Sigmoid colon (tissue), 7 donors: ENCODE measurements around the gene ALOX12B. TPM values are rescaled to one million over a fixed set of nuclear protein-coding genes. Genes with fewer than 3 reads are reported as not detected.
"Not testable (repeated sequence)": the region's sequence is repeated elsewhere in the genome, so short reads cannot be mapped to it uniquely, and the experiment has no call there.

Experiments used
- DNase-seq: peaks from one replicate; pipeline ENCODE4 v3.0.0-alpha.2; 2019
- H3K27ac ChIP-seq, 4 donors: fragments of 200-600 bp; sonication (generic); one replicate each; pipeline ENCODE4 v1.5.1; 2016 to 2019; ENCODE audit warnings: mild to moderate bottlenecking in 1 of 4
- H3K27me3 ChIP-seq, 3 donors: fragments of 200-600 bp; sonication (generic); one replicate each; pipeline ENCODE4 v1.5.1; 2019; ENCODE audit warnings: mild to moderate bottlenecking in 1 of 3
- H3K36me3 ChIP-seq, 4 donors: fragments of 200-600 bp; sonication (generic); one replicate each; pipeline ENCODE4 v1.5.1; 2016 to 2019
- H3K4me1 ChIP-seq, 4 donors: fragments of 200-600 bp; sonication (generic); one replicate each; pipeline ENCODE4 v1.5.1; 2017 to 2019
- H3K4me3 ChIP-seq, 4 donors: fragments of 200-600 bp; sonication (generic); one replicate each; pipeline ENCODE4 v1.5.1; 2017 to 2019; ENCODE audit warnings: mild to moderate bottlenecking in 2 of 4, moderate library complexity in 1 of 4
- H3K9me3 ChIP-seq, 4 donors: fragments of 200-600 bp in 3 of 4; sonication (generic) in 3 of 4; one replicate each; pipeline versions ENCODE4 v1.5.1 to v1.6.1; 2013 to 2019
- CTCF ChIP-seq, 4 experiments: fragments of 450-650 bp in 3 of 4; fragments of 200-600 bp in 1 of 4; IDR thresholded peaks; one replicate each; pipeline ENCODE4 v1.5.1; 2016 to 2019; ENCODE audit warnings: antibody characterized with exemption in 4 of 4, mild to moderate bottlenecking in 3 of 4, moderate library complexity in 2 of 4
- EP300 ChIP-seq, 4 donors: sonication (generic); formaldehyde crosslinking; IDR thresholded peaks; one replicate each; pipeline ENCODE4 v1.6.1; 2017; ENCODE audit warnings: antibody characterized with exemption in 4 of 4
- POLR2A ChIP-seq, 2 donors: fragments of 450-650 bp; IDR thresholded peaks; one replicate each; pipeline ENCODE4 v1.6.1; 2016; ENCODE audit warnings: antibody characterized with exemption in 2 of 2, mild to moderate bottlenecking in 2 of 2, moderate library complexity in 2 of 2
- POLR2AphosphoS5 ChIP-seq, 4 donors: sonication (generic); formaldehyde crosslinking; IDR thresholded peaks; one replicate each; pipeline ENCODE4 v1.6.1; 2017; ENCODE audit warnings: antibody characterized with exemption in 4 of 4
- WGBS, 2 donors: extraction: QIAGEN DNeasy Blood & Tissue Kit; methylation state at CpG; one replicate each; pipeline ENCODE4 v1.1.7; 2013; 5-methylcytosine and 5-hydroxymethylcytosine counted together
- intact Hi-C: fragments of 100-400 bp; cut with DNase I; formaldehyde crosslinking; loops from one replicate; pipeline ENCODE4 v1.15.1; 2023
- polyA plus RNA-seq, 3 donors: library from polyadenylated mRNA; stranded (reverse); fragments of 200-250 nt; gene quantifications; one replicate each; pipeline ENCODE4 v1.2.3, GENCODE V29; 2013
- small RNA-seq, 3 donors: library from RNA; depleted of rRNA; stranded (forward); fragments of <200 nt; gene quantifications; one replicate each; pipeline ENCODE3, GENCODE V24; 2016
- total RNA-seq, 4 donors: library from RNA; depleted of rRNA; stranded (reverse); fragments of >200 nt; gene quantifications; one replicate each; pipeline ENCODE4 v1.1.0, GENCODE V29; 2016
- donor health status: healthy with polysubstance abuse.
- donor health status: Bipolar disorder and iron deficiency.
- donor health status: healthy.

Gene ALOX12B
- total and polyA plus RNA-seq, 7 donors, result 0.52 TPM; not detected in 6

- DNase-seq, result peak; percentile 12
- peaks cover 0 to 24% (median 0%) of the 10 kb centered on the region in 3 donors for H3K27me3 ChIP-seq
- TF ChIP-seq EP300 (IDR thresholded peaks at IDR 0.05) (no peak), POLR2A (IDR thresholded peaks at IDR 0.05) (no peak), CTCF (IDR thresholded peaks at IDR 0.05) (no peak), POLR2AphosphoS5 (IDR thresholded peaks at IDR 0.05) (no peak)
- no peaks in the 10 kb centered on the region for H3K9me3 ChIP-seq
- H3K4me1 ChIP-seq, result no peaks in the 10 kb centered on the region
- no peak overlapping the region for H3K4me3 ChIP-seq
- H3K27ac ChIP-seq, result no peak overlapping the region
- intact Hi-C loops, result no loop called here
- no peaks in the 10 kb centered on the region for H3K36me3 ChIP-seq
- WGBS, 2 donors, result 84 to 86% methylated on average over 6 of the region's 6 CpGs
Measured at GRCh38 chr17:8031261-8031661, 56.3 kb downstream of the ALOX12B start.

GRCh38 chr17:8029121-8029520 is 58.4 kb downstream of the ALOX12B start:
- Histone ChIP-seq H3K4me1 (no peaks in the 10 kb centered on the region), H3K27me3 (peaks cover 0 to 24% (median 0%) of the 10 kb centered on the region in 3 donors), H3K9me3 (no peaks in the 10 kb centered on the region), H3K27ac (no peak overlapping the region), H3K36me3 (no peaks in the 10 kb centered on the region), H3K4me3 (no peak overlapping the region)
- intact Hi-C loops, result no loop called here
- no peak for TF ChIP-seq CTCF (IDR thresholded peaks at IDR 0.05)
- no peak for TF ChIP-seq EP300 (IDR thresholded peaks at IDR 0.05)
- TF ChIP-seq POLR2A (IDR thresholded peaks at IDR 0.05), result no peak
- no peak for TF ChIP-seq POLR2AphosphoS5 (IDR thresholded peaks at IDR 0.05)
- WGBS, 2 donors, result 80 to 81% methylated on average over 5 of the region's 5 CpGs
- DNase-seq, result peak; percentile 10

GRCh38 chr17:8025176-8025911 is 62.2 kb downstream of the ALOX12B start:
- H3K4me3 ChIP-seq, result no peak overlapping the region
- WGBS, 2 donors, result 85 to 87% methylated on average over 9 of the region's 9 CpGs
- TF ChIP-seq POLR2A (IDR thresholded peaks at IDR 0.05) (no peak), EP300 (IDR thresholded peaks at IDR 0.05) (no peak), POLR2AphosphoS5 (IDR thresholded peaks at IDR 0.05) (no peak), CTCF (IDR thresholded peaks at IDR 0.05) (no peak)
- no peaks in the 10 kb centered on the region for H3K4me1 ChIP-seq
- H3K36me3 ChIP-seq, result no peaks in the 10 kb centered on the region
- intact Hi-C loops, result no loop called here
- H3K27ac ChIP-seq, result no peak overlapping the region
- no peaks in the 10 kb centered on the region for H3K9me3 ChIP-seq
- peaks cover 0 to 21% (median 0%) of the 10 kb centered on the region in 3 donors for H3K27me3 ChIP-seq
- peak; percentile 32 for DNase-seq

GRCh38 chr17:8024161-8024560 is 63.4 kb downstream of the ALOX12B start:
- peak; percentile 34 for DNase-seq
- H3K36me3 ChIP-seq, H3K27ac ChIP-seq, H3K4me3 ChIP-seq, H3K4me1 ChIP-seq, H3K9me3 ChIP-seq, intact Hi-C loops: not testable (repeated sequence)
- H3K27me3 ChIP-seq, result peaks cover 0 to 18% (median 0%) of the 10 kb centered on the region in 3 donors
- WGBS, 2 donors, result 87 to 93% methylated on average over 6 of the region's 6 CpGs

Small RNA genes lying within 50 kb of the gene (small RNA-seq; reads per million reads assigned to genes)
- 0 reads per million in 3 donors for gene MIR4314

Other genes with a start within 250 kb of the ALOX12B start
- gene TMEM88, start 232.7 kb downstream of the ALOX12B start, total RNA-seq, result 10 to 100 TPM in 3 of 4 donors, 1 to 10 TPM in 1; 6.8 to 19.9 (median 10.5) TPM
- 10 to 100 TPM in 1 of 3 donors, 1 to 10 TPM in 2; 2.4 to 11.4 (median 9.0) TPM for gene TMEM88, start 232.7 kb downstream of the ALOX12B start, polyA plus RNA-seq
- gene NAA38, start 230.2 kb downstream of the ALOX12B start, total RNA-seq, result 100 to 1,000 TPM in 3 of 4 donors, 10 to 100 TPM in 1; 92.4 to 206 (median 106) TPM
- gene NAA38, start 230.2 kb downstream of the ALOX12B start, polyA plus RNA-seq, result 100 to 1,000 TPM in 2 of 3 donors, 10 to 100 TPM in 1; 99.4 to 148 (median 138) TPM
- gene CYB5D1, start 229.7 kb downstream of the ALOX12B start, total RNA-seq, result 10 to 100 TPM in 2 of 4 donors, 1 to 10 TPM in 2; 7.1 to 14.4 (median 10.7) TPM
- gene CYB5D1, start 229.7 kb downstream of the ALOX12B start, polyA plus RNA-seq, result 1 to 10 TPM; 4.2 to 8.6 (median 4.6) TPM
- gene CHD3, start 198.9 kb downstream of the ALOX12B start, total RNA-seq, result 100 to 1,000 TPM in 3 of 4 donors, 10 to 100 TPM in 1; 97.2 to 147 (median 117) TPM
- 10 to 100 TPM; 33.8 to 88.9 (median 47.4) TPM for gene CHD3, start 198.9 kb downstream of the ALOX12B start, polyA plus RNA-seq
- gene RNF227, start 171.4 kb downstream of the ALOX12B start, total RNA-seq, result 1 to 10 TPM; 3.2 to 4.5 (median 4.2) TPM
- 1 to 10 TPM in 2 of 3 donors, under 1 TPM in 1; 0.69 to 3.6 (median 1.8) TPM for gene RNF227, start 171.4 kb downstream of the ALOX12B start, polyA plus RNA-seq
- gene KCNAB3, start 157.9 kb downstream of the ALOX12B start, total RNA-seq, result 1 to 10 TPM in 1 of 4 donors, under 1 TPM in 2, not detected in 1; 0.54 to 2.1 (median 0.66) TPM
- gene KCNAB3, start 157.9 kb downstream of the ALOX12B start, polyA plus RNA-seq, result 1 to 10 TPM in 1 of 3 donors, under 1 TPM in 2; 0.60 to 5.5 (median 0.69) TPM
- gene TRAPPC1, start 155.8 kb downstream of the ALOX12B start, total RNA-seq, result 10 to 100 TPM; 33.5 to 66.5 (median 45.7) TPM
- 100 to 1,000 TPM; 123 to 170 (median 123) TPM for gene TRAPPC1, start 155.8 kb downstream of the ALOX12B start, polyA plus RNA-seq
- gene CNTROB, start 155.5 kb downstream of the ALOX12B start, total RNA-seq, result 10 to 100 TPM; 11.8 to 40.4 (median 30.0) TPM
- gene CNTROB, start 155.5 kb downstream of the ALOX12B start, polyA plus RNA-seq, result 10 to 100 TPM; 16.6 to 33.3 (median 16.8) TPM
- not detected for gene GUCY2D, start 85.1 kb downstream of the ALOX12B start, total RNA-seq
- gene GUCY2D, start 85.1 kb downstream of the ALOX12B start, polyA plus RNA-seq, result under 1 TPM in 1 of 3 donors, not detected in 2; 0.04 TPM
- gene ALOX15B, start 48.7 kb downstream of the ALOX12B start, total RNA-seq, result 1 to 10 TPM; 2.8 to 5.3 (median 4.3) TPM
- gene ALOX15B, start 48.7 kb downstream of the ALOX12B start, polyA plus RNA-seq, result 1 to 10 TPM; 1.2 to 3.2 (median 1.8) TPM
- gene ALOXE3, start 30.8 kb upstream of the ALOX12B start, total RNA-seq, result not detected
- gene ALOXE3, start 30.8 kb upstream of the ALOX12B start, polyA plus RNA-seq, result under 1 TPM in 1 of 3 donors, not detected in 2; 0.17 TPM
- gene HES7, start 36.4 kb upstream of the ALOX12B start, total RNA-seq, result not detected
- gene HES7, start 36.4 kb upstream of the ALOX12B start, polyA plus RNA-seq, result under 1 TPM in 1 of 3 donors, not detected in 2; 0.16 TPM
- 100 to 1,000 TPM in 2 of 4 donors, 10 to 100 TPM in 2; 60.3 to 153 (median 84.5) TPM for gene PER1, start 64.7 kb upstream of the ALOX12B start, total RNA-seq
- gene PER1, start 64.7 kb upstream of the ALOX12B start, polyA plus RNA-seq, result 10 to 100 TPM; 30.5 to 67.7 (median 34.2) TPM
- 10 to 100 TPM; 20.4 to 29.6 (median 27.3) TPM for gene VAMP2, start 75.2 kb upstream of the ALOX12B start, total RNA-seq
- 10 to 100 TPM; 37.7 to 57.1 (median 54.9) TPM for gene VAMP2, start 75.2 kb upstream of the ALOX12B start, polyA plus RNA-seq
- gene TMEM107, start 88.7 kb upstream of the ALOX12B start, total RNA-seq, result 10 to 100 TPM in 3 of 4 donors, 1 to 10 TPM in 1; 8.3 to 61.7 (median 20.6) TPM
- 10 to 100 TPM in 1 of 3 donors, 1 to 10 TPM in 2; 4.6 to 20.8 (median 7.2) TPM for gene TMEM107, start 88.7 kb upstream of the ALOX12B start, polyA plus RNA-seq
- gene BORCS6, start 102.5 kb upstream of the ALOX12B start, total RNA-seq, result 10 to 100 TPM in 3 of 4 donors, 1 to 10 TPM in 1; 7.7 to 17.7 (median 15.8) TPM
- gene BORCS6, start 102.5 kb upstream of the ALOX12B start, polyA plus RNA-seq, result 10 to 100 TPM in 2 of 3 donors, 1 to 10 TPM in 1; 9.2 to 14.6 (median 10.8) TPM
- 1 to 10 TPM in 2 of 4 donors, not detected in 2; 1.4 to 3.3 TPM for gene AURKB, start 122.9 kb upstream of the ALOX12B start, total RNA-seq
- 10 to 100 TPM in 2 of 3 donors, 1 to 10 TPM in 1; 1.8 to 45.6 (median 12.7) TPM for gene AURKB, start 122.9 kb upstream of the ALOX12B start, polyA plus RNA-seq
- gene CTC1, start 160.3 kb upstream of the ALOX12B start, total RNA-seq, result 10 to 100 TPM; 14.6 to 19.9 (median 16.7) TPM
- gene CTC1, start 160.3 kb upstream of the ALOX12B start, polyA plus RNA-seq, result 10 to 100 TPM in 2 of 3 donors, 1 to 10 TPM in 1; 3.7 to 34.2 (median 13.2) TPM
- 10 to 100 TPM in 1 of 4 donors, 1 to 10 TPM in 3; 4.6 to 10.2 (median 6.9) TPM for gene PFAS, start 161.6 kb upstream of the ALOX12B start, total RNA-seq
- gene PFAS, start 161.6 kb upstream of the ALOX12B start, polyA plus RNA-seq, result 10 to 100 TPM in 1 of 3 donors, 1 to 10 TPM in 2; 1.4 to 22.2 (median 1.8) TPM
- 10 to 100 TPM; 27.1 to 46.6 (median 30.8) TPM for gene RANGRF, start 201.0 kb upstream of the ALOX12B start, total RNA-seq
- gene RANGRF, start 201.0 kb upstream of the ALOX12B start, polyA plus RNA-seq, result 10 to 100 TPM; 20.8 to 44.8 (median 24.6) TPM
- 1 to 10 TPM; 1.8 to 5.0 (median 4.2) TPM for gene SLC25A35, start 207.7 kb upstream of the ALOX12B start, total RNA-seq
- 1 to 10 TPM; 3.6 to 8.5 (median 4.9) TPM for gene SLC25A35, start 207.7 kb upstream of the ALOX12B start, polyA plus RNA-seq
- 1 to 10 TPM; 1.1 to 4.9 (median 2.8) TPM for gene ARHGEF15, start 222.5 kb upstream of the ALOX12B start, total RNA-seq
- 1 to 10 TPM in 2 of 3 donors, under 1 TPM in 1; 0.46 to 8.9 (median 1.2) TPM for gene ARHGEF15, start 222.5 kb upstream of the ALOX12B start, polyA plus RNA-seq